ENCODE results near the gene PROC.

DNA sequence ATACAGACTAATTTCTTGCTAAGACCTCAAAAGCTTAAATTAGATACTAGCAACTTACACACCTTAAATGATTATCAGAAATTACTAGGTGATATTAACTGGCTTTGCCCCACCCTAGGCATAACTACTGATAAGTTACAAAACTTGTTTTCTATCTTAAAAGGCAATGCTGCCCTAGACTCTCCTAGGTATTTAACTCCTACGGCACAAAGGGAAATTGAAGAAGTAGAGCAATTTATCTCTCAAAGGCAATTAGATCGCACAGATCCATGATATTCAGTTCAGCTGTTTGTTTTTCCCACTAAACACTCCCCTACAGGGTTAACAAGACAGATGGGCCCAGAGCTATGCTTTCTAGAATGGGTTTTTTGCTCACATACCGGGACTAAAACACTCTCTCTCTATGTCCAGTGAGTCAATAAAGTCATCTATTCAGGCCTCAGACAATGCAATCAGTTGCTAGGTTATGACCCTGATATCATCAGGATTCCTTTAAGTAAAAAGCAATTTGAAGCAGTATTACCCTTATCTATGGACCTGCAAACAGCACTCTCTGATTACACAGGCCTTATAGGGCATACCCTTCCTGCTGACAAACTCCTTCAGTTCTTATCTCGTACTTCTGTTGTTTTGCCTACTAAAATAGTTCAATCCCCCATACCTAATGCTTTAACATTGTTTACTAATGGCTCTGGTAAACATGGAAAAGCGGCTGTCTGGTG is 44.7 kb upstream of the PROC start:
- TF ChIP-seq CREB1 (IDR thresholded peaks at IDR 0.05): no peak
- no peak for TF ChIP-seq CREB1 (CRISPR knock-in tag; IDR thresholded peaks at IDR 0.05)
- TF ChIP-seq, protein P1, sequence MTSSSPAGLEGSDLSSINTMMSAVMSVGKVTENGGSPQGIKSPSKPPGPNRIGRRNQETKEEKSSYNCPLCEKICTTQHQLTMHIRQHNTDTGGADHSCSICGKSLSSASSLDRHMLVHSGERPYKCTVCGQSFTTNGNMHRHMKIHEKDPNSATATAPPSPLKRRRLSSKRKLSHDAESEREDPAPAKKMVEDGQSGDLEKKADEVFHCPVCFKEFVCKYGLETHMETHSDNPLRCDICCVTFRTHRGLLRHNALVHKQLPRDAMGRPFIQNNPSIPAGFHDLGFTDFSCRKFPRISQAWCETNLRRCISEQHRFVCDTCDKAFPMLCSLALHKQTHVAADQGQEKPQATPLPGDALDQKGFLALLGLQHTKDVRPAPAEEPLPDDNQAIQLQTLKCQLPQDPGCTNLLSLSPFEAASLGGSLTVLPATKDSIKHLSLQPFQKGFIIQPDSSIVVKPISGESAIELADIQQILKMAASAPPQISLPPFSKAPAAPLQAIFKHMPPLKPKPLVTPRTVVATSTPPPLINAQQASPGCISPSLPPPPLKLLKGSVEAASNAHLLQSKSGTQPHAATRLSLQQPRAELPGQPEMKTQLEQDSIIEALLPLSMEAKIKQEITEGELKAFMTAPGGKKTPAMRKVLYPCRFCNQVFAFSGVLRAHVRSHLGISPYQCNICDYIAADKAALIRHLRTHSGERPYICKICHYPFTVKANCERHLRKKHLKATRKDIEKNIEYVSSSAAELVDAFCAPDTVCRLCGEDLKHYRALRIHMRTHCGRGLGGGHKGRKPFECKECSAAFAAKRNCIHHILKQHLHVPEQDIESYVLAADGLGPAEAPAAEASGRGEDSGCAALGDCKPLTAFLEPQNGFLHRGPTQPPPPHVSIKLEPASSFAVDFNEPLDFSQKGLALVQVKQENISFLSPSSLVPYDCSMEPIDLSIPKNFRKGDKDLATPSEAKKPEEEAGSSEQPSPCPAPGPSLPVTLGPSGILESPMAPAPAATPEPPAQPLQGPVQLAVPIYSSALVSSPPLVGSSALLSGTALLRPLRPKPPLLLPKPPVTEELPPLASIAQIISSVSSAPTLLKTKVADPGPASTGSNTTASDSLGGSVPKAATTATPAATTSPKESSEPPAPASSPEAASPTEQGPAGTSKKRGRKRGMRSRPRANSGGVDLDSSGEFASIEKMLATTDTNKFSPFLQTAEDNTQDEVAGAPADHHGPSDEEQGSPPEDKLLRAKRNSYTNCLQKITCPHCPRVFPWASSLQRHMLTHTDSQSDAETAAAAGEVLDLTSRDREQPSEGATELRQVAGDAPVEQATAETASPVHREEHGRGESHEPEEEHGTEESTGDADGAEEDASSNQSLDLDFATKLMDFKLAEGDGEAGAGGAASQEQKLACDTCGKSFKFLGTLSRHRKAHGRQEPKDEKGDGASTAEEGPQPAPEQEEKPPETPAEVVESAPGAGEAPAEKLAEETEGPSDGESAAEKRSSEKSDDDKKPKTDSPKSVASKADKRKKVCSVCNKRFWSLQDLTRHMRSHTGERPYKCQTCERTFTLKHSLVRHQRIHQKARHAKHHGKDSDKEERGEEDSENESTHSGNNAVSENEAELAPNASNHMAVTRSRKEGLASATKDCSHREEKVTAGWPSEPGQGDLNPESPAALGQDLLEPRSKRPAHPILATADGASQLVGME (CRISPR knock-in tag; IDR thresholded peaks at IDR 0.05): no peak
